Measurements from ENCODE around the gene ADAM12. TPM values are rescaled to one million over a fixed set of nuclear protein-coding genes. Genes with fewer than 3 reads are reported as not detected.

The ADAM12 gene
- total and polyA plus RNA-seq, 7 donors = under 0.01 to 0.82 (median 0.46) TPM; not detected in 1

- TF ChIP-seq EP300 (IDR thresholded peaks at IDR 0.05) = no peak
- TF ChIP-seq, protein P1, sequence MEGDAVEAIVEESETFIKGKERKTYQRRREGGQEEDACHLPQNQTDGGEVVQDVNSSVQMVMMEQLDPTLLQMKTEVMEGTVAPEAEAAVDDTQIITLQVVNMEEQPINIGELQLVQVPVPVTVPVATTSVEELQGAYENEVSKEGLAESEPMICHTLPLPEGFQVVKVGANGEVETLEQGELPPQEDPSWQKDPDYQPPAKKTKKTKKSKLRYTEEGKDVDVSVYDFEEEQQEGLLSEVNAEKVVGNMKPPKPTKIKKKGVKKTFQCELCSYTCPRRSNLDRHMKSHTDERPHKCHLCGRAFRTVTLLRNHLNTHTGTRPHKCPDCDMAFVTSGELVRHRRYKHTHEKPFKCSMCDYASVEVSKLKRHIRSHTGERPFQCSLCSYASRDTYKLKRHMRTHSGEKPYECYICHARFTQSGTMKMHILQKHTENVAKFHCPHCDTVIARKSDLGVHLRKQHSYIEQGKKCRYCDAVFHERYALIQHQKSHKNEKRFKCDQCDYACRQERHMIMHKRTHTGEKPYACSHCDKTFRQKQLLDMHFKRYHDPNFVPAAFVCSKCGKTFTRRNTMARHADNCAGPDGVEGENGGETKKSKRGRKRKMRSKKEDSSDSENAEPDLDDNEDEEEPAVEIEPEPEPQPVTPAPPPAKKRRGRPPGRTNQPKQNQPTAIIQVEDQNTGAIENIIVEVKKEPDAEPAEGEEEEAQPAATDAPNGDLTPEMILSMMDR (IDR thresholded peaks at IDR 0.05) = no peak
- no peak for TF ChIP-seq POLR2A (IDR thresholded peaks at IDR 0.05)
- TF ChIP-seq POLR2AphosphoS5 (IDR thresholded peaks at IDR 0.05) = no peak
- 90 to 92% methylated on average over 7 of the region's 7 CpGs for WGBS, 2 donors
- DNase-seq = no peak
- H3K36me3 ChIP-seq = no peaks in the 10 kb centered on the region
- H3K4me3 ChIP-seq = no peak overlapping the region
- H3K4me1 ChIP-seq = no peaks in the 10 kb centered on the region
- H3K27ac ChIP-seq = no peak overlapping the region
- no peaks in the 10 kb centered on the region for H3K27me3 ChIP-seq
- H3K9me3 ChIP-seq = no peaks in the 10 kb centered on the region
- intact Hi-C loops (cut with DNase I) = no loop called here
Measured at GRCh38 chr10:126092366-126093215, 295.7 kb downstream of the ADAM12 start.

DNA sequence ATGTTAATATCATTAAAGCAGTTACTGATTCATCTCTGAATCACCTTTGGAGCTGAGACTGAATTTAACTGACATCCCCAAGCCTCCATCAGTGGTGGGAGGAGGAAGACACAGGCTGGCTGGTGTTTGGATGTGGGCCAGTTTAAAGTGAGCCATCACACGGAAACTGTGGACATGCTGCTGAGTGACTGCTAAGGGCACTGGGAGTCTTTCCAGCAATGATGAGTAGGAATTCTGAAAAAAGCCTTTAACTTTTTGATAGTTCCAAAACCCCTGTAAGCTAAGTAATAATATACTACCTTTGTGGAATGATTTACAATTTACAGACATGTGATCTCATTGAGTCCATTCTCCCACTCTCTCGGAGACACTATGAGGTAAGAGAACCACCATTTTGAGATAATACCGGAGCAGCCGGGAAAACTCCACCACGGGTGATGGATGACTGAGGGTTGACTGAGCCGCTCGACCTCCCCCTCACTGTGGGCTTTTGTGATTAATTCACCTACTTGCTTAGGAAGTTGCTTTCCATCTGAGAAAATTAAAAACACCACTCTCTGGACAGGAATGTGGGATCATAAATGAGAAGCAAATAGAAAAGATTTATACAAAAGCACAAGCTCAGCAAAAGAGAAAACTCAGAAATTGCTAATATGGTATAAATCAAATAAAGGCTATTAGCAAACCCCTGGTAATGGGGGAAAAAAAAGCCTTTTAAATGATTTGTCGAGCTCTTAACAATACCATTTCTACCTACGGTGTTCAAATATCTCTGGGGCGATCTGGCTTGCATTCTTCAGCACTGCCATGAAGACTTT is 297.2 kb downstream of the ADAM12 start:
- TF ChIP-seq POLR2AphosphoS5 (IDR thresholded peaks at IDR 0.05) (no peak), EP300 (IDR thresholded peaks at IDR 0.05) (no peak), POLR2A (IDR thresholded peaks at IDR 0.05) (no peak)
- TF ChIP-seq, protein P1 (IDR thresholded peaks at IDR 0.05) = no peak
- no peaks in the 10 kb centered on the region for H3K27me3 ChIP-seq
- H3K4me3 ChIP-seq = no peak overlapping the region
- no peaks in the 10 kb centered on the region for H3K4me1 ChIP-seq
- H3K36me3 ChIP-seq = no peaks in the 10 kb centered on the region
- H3K9me3 ChIP-seq = no peaks in the 10 kb centered on the region
- no peak overlapping the region for H3K27ac ChIP-seq
- intact Hi-C loops (cut with DNase I) = no loop called here
- no peak for DNase-seq
- WGBS, 2 donors = 80% methylated on average over 10 of the region's 10 CpGs

DNA sequence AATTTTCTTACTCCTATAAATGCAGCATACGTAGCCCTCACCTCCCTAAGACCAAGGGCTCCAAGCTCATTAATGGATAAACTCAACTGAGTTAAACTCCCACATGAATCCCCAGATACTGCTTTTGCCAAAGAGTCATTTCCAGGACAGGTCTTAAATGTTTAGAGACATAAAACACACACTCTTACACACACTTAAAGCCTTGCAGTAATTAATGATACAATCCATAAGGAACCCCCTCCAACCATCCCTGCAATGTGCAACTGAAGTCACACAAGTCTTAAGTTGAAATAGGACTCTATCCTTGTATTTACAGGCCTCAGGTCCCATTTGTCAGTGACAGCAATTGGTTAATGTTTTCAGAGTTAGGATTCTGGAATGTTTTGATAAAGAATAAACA is 297.8 kb downstream of the ADAM12 start:
- Histone ChIP-seq H3K4me1 (no peaks in the 10 kb centered on the region), H3K4me3 (no peak overlapping the region), H3K27me3 (no peaks in the 10 kb centered on the region), H3K27ac (no peak overlapping the region), H3K36me3 (no peaks in the 10 kb centered on the region), H3K9me3 (no peaks in the 10 kb centered on the region)
- TF ChIP-seq POLR2A (IDR thresholded peaks at IDR 0.05) (no peak), EP300 (IDR thresholded peaks at IDR 0.05) (no peak), POLR2AphosphoS5 (IDR thresholded peaks at IDR 0.05) (no peak)
- TF ChIP-seq, protein P1 (IDR thresholded peaks at IDR 0.05) = no peak
- no peak for DNase-seq
- WGBS, 2 donors = 83 to 87% methylated on average over 1 of the region's 1 CpG
- intact Hi-C loops (cut with DNase I) = no loop called here

- no peaks in the 10 kb centered on the region for H3K36me3 ChIP-seq
- TF ChIP-seq, protein P1 (IDR thresholded peaks at IDR 0.05) = no peak
- TF ChIP-seq POLR2A (IDR thresholded peaks at IDR 0.05) (no peak), EP300 (IDR thresholded peaks at IDR 0.05) (no peak), POLR2AphosphoS5 (IDR thresholded peaks at IDR 0.05) (no peak)
- no peaks in the 10 kb centered on the region for H3K27me3 ChIP-seq
- intact Hi-C loops (cut with DNase I) = no loop called here
- H3K9me3 ChIP-seq = no peaks in the 10 kb centered on the region
- H3K4me3 ChIP-seq = no peak overlapping the region
- WGBS, 2 donors = 60 to 65% methylated on average over 11 of the region's 11 CpGs
- DNase-seq = no peak
- no peak overlapping the region for H3K27ac ChIP-seq
- H3K4me1 ChIP-seq = no peaks in the 10 kb centered on the region
Measured at GRCh38 chr10:126087796-126088505, 300.3 kb downstream of the ADAM12 start.

Data from sigmoid colon (tissue), 7 donors.